Endothelial cell of umbilical vein (primary cell): ENCODE measurements around the gene OR10H5. TPM values are rescaled to one million over a fixed set of nuclear protein-coding genes. Genes with fewer than 3 reads are reported as not detected.

Source experiments
- BruUV-seq: library from RNA; stranded (reverse); fragments of 400-500 nt; replicated peaks from 2 replicates; lab custom pipeline; 2021; lab: Mats Ljungman, UMichigan
- CTCF ChIA-PET: fragments of 300-600, 350-600 bp; sonication (Branson Sonifier 250); formaldehyde crosslinking; loops from one replicate; lab custom pipeline; 2021; ENCODE audit warnings: antibody characterized with exemption, inconsistent platforms; lab: Charles Lee
- POLR2A ChIA-PET: fragments of 300-600, 350-600 bp; sonication (Branson Sonifier 250); formaldehyde crosslinking; loops from one replicate; lab custom pipeline; 2021; ENCODE audit warnings: antibody characterized with exemption, inconsistent platforms; lab: Charles Lee
- DNase-seq: peaks from one replicate; pipeline ENCODE4 v3.0.0-alpha.2; 2011; ENCODE audit warnings: low read depth, low spot score
- FAIRE-seq: peaks from 2 replicates; lab custom pipeline; 2011; peaks lifted over from hg19 to GRCh38; lab: Jason Lieb, UNC
- H2AFZ ChIP-seq: 2 replicates; pipeline ENCODE4 v1.6.0; 2012; ENCODE audit warnings: low read depth, low read length, control low read depth, inconsistent platforms
- H3K27ac ChIP-seq: 2 replicates; pipeline ENCODE4 v1.5.1; 2011; ENCODE audit warnings: low read depth, mild to moderate bottlenecking, control low read depth, low read length, moderate library complexity; ENCODE audit not compliant: insufficient read depth
- H3K27me3 ChIP-seq, 2 experiments: 2 replicates each; pipeline versions ENCODE4 v1.6.0 to v1.6.1; 2011; ENCODE audit warnings: low read length in 2 of 2, mixed read lengths in 1 of 2; ENCODE audit not compliant: control insufficient read depth in 2 of 2, insufficient read depth in 2 of 2
- H3K36me3 ChIP-seq, 2 experiments: 2 replicates in 1 of 2; 3 replicates in 1 of 2; pipeline ENCODE4 v1.5.1; 2011; ENCODE audit warnings: low read length in 2 of 2, mild to moderate bottlenecking in 1 of 2, moderate library complexity in 1 of 2; ENCODE audit not compliant: control insufficient read depth in 2 of 2, insufficient read depth in 2 of 2; ENCODE audit errors: extremely low read depth in 1 of 2
- H3K4me1 ChIP-seq: 3 replicates; pipeline ENCODE4 v1.5.1; 2011; ENCODE audit warnings: mild to moderate bottlenecking, low read length; ENCODE audit not compliant: control insufficient read depth, insufficient read depth; ENCODE audit errors: extremely low read depth
- H3K4me2 ChIP-seq: 2 replicates; pipeline ENCODE4 v1.6.1; 2011; ENCODE audit warnings: low read length, control low read depth, mixed read lengths; ENCODE audit not compliant: insufficient read depth
- H3K4me3 ChIP-seq, 3 experiments: fragments of 200-600 bp in 1 of 3; sonication (generic), shearing (Covaris generic) in 1 of 3; replicated peaks in 1 of 3; 2 replicates each; pipeline ENCODE4 v1.5.1; 2011 to 2016; ENCODE audit warnings: control low read depth in 3 of 3, low read length in 3 of 3, mild to moderate bottlenecking in 2 of 3, inconsistent platforms in 1 of 3, low read depth in 1 of 3, moderate library complexity in 1 of 3; ENCODE audit not compliant: insufficient read depth in 1 of 3
- H3K79me2 ChIP-seq: 2 replicates; pipeline ENCODE4 v1.6.0; 2012; ENCODE audit warnings: low read length, inconsistent platforms; ENCODE audit not compliant: control insufficient read depth, insufficient read depth
- H3K9ac ChIP-seq: replicated peaks from 2 replicates; pipeline ENCODE3; 2011; ENCODE audit warnings: low read length, control low read depth; ENCODE audit not compliant: insufficient read depth; ENCODE audit errors: extremely low read depth
- H3K9me1 ChIP-seq: replicated peaks from 3 replicates; pipeline ENCODE4 v1.6.0; 2011; ENCODE audit warnings: mild to moderate bottlenecking, low read length; ENCODE audit not compliant: control insufficient read depth, insufficient read depth; ENCODE audit errors: extremely low read depth
- H3K9me3 ChIP-seq: replicated peaks from 2 replicates; pipeline ENCODE4 v1.5.1; 2012; ENCODE audit warnings: low read length, inconsistent platforms; ENCODE audit not compliant: control insufficient read depth, insufficient read depth
- H4K20me1 ChIP-seq: replicated peaks from 2 replicates; pipeline ENCODE3; 2011; ENCODE audit warnings: mild to moderate bottlenecking, low read length; ENCODE audit not compliant: control insufficient read depth, insufficient read depth; ENCODE audit errors: extremely low read depth
- EZH2 ChIP-seq: IDR thresholded peaks from 2 replicates; pipeline ENCODE4 v1.6.1; 2012; ENCODE audit warnings: borderline replicate concordance, low read depth, mild to moderate bottlenecking, moderate library complexity, low read length, inconsistent platforms; ENCODE audit not compliant: severe bottlenecking
- FOS ChIP-seq: IDR thresholded peaks from 2 replicates; pipeline ENCODE4 v1.6.1; 2011; ENCODE audit warnings: mild to moderate bottlenecking, low read length, moderate library complexity, borderline replicate concordance; ENCODE audit not compliant: insufficient read depth
- GATA2 ChIP-seq: IDR thresholded peaks from 2 replicates; pipeline ENCODE4 v1.7.0; 2011; ENCODE audit warnings: low read depth, mild to moderate bottlenecking, moderate library complexity, mixed read lengths, low read length; ENCODE audit not compliant: insufficient read length, insufficient read depth
- JUN ChIP-seq: IDR thresholded peaks from 2 replicates; pipeline ENCODE4 v1.6.1; 2011; ENCODE audit warnings: borderline replicate concordance, low read depth; ENCODE audit not compliant: insufficient read length, insufficient read depth
- MYC ChIP-seq: IDR thresholded peaks from one replicate; pipeline ENCODE4 v1.6.1; 2011; ENCODE audit warnings: mild to moderate bottlenecking, low read depth, low read length
- POLR2A ChIP-seq: IDR thresholded peaks from 2 replicates; pipeline ENCODE4 v1.6.1; 2012; ENCODE audit warnings: low read depth, mild to moderate bottlenecking, control low read depth, low read length
- POLR2AphosphoS5 ChIP-seq: IDR thresholded peaks from 2 replicates; pipeline ENCODE4 v1.6.1; 2012; ENCODE audit warnings: low read depth, mild to moderate bottlenecking, control low read depth, low read length, moderate library complexity; ENCODE audit not compliant: insufficient read depth
- dilution Hi-C: fragments of 300-500 bp; cut with MboI; formaldehyde crosslinking; loops from one replicate; pipeline ENCODE4 v1.15.0; 2019; ENCODE audit warnings: low sequenced_read_pairs; ENCODE audit not compliant: extremely low pct_ligation_motif_present
- intact Hi-C: fragments of 100-400 bp; cut with micrococcal nuclease; formaldehyde crosslinking; loops from one replicate; pipeline ENCODE4 v1.10.0; 2022
- polyA plus RNA-seq, 4 experiments: library from polyadenylated mRNA; depleted of rRNA in 3 of 4; stranded (reverse) in 3 of 4; unstranded in 1 of 4; fragments of >200 nt; gene quantifications; 2 replicates each; pipeline versions ENCODE4 v1.2.1 to v1.2.3, GENCODE V29; 2011 to 2012; ENCODE audit warnings: missing spikeins in 1 of 4
- total RNA-seq: library from RNA; stranded (reverse); gene quantifications from 2 replicates; pipeline ENCODE4 v1.2.3, GENCODE V29; 2021
- TF ChIP-seq, protein P1 (sequence below): IDR thresholded peaks from 2 replicates; pipeline ENCODE4 v1.6.1; 2011; ENCODE audit not compliant: insufficient read depth, insufficient read length
- TF ChIP-seq, protein P2 (sequence below), 2 donors: IDR thresholded peaks; 1 replicate in 1 of 2; 2 replicates in 1 of 2; pipeline ENCODE4 v1.5.1; 2011; ENCODE audit warnings: low read length in 2 of 2, mild to moderate bottlenecking in 2 of 2, moderate library complexity in 2 of 2, control low read depth in 1 of 2, inconsistent platforms in 1 of 2, low read depth in 1 of 2; ENCODE audit not compliant: insufficient read depth in 1 of 2; ENCODE audit errors: extremely low read depth in 1 of 2

The OR10H5 gene
- total and polyA plus RNA-seq, 2 donors (not counting 3 experiments of a cell fraction or from before 2014, with no cell fraction given): not detected

DNA sequence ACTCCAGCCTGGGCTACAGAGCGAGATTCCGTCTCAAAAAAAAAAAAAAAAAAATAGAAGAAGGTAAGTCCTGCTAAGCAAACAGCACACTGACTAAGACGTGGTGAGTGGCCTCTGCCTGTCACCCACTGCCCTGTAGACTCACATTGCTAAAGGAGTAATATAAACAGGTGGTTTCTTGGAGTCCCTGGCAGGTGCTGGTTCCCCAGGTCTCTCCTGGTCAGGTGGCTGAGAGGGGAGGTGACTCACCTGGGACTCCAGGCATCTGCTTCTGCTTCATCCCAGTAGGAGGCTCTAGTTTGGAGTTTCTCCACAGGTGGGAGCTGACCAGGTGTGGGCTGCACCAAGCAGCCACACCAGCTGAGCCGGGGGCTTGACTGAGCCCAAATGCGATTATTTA lies 27.8 kb downstream of the OR10H5 start, which contains the start of gene OR10H1:
Gene OR10H1, minus strand, starts transcription at position 359 of the 400 bp plus-strand sequence. CDS start 7,627 bp downstream, outside the sequence.
- H3K36me3 ChIP-seq: no peaks in the 10 kb centered on the region
- H3K4me2 ChIP-seq: no peak within 1 kb of the TSS
- no TSS peak for BruUV-seq
- POLR2A ChIA-PET: no interaction called here
- H3K79me2 ChIP-seq: no peaks in the 10 kb centered on the region
- H3K27me3 ChIP-seq: no peaks in the 10 kb centered on the region
- FAIRE-seq (no peak), DNase-seq (no peak)
- H4K20me1 ChIP-seq: no peaks in the 10 kb centered on the region
- no peaks in the 10 kb centered on the region for H3K9me3 ChIP-seq
- no peaks in the 10 kb centered on the region for H3K4me1 ChIP-seq
- no peak for TF ChIP-seq JUN
- TF ChIP-seq POLR2AphosphoS5: no peak
- TF ChIP-seq FOS: no peak
- TF ChIP-seq, protein P1, sequence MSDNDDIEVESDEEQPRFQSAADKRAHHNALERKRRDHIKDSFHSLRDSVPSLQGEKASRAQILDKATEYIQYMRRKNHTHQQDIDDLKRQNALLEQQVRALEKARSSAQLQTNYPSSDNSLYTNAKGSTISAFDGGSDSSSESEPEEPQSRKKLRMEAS: no peak
- no peak for TF ChIP-seq GATA2
- no peak for TF ChIP-seq POLR2A
- TF ChIP-seq, protein P2, sequence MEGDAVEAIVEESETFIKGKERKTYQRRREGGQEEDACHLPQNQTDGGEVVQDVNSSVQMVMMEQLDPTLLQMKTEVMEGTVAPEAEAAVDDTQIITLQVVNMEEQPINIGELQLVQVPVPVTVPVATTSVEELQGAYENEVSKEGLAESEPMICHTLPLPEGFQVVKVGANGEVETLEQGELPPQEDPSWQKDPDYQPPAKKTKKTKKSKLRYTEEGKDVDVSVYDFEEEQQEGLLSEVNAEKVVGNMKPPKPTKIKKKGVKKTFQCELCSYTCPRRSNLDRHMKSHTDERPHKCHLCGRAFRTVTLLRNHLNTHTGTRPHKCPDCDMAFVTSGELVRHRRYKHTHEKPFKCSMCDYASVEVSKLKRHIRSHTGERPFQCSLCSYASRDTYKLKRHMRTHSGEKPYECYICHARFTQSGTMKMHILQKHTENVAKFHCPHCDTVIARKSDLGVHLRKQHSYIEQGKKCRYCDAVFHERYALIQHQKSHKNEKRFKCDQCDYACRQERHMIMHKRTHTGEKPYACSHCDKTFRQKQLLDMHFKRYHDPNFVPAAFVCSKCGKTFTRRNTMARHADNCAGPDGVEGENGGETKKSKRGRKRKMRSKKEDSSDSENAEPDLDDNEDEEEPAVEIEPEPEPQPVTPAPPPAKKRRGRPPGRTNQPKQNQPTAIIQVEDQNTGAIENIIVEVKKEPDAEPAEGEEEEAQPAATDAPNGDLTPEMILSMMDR (IDR thresholded peaks at IDR 0.05; ENCODE audit: extremely low read depth in 1 of 2, insufficient read depth in 1 of 2, low read depth in 1 of 2, low read length in 2 of 2): no peak
- TF ChIP-seq MYC: no peak
- no peak for TF ChIP-seq EZH2
- H2AFZ ChIP-seq: no peak within 1 kb of the TSS
- H3K9me1 ChIP-seq: no peaks in the 10 kb centered on the region
- H3K4me3 ChIP-seq: no peak within 1 kb of the TSS
- no peak within 1 kb of the TSS for H3K27ac ChIP-seq
- intact Hi-C loops: no loop called here
- CTCF ChIA-PET: no interaction called here
- dilution Hi-C loops: no loop called here
- no peak within 1 kb of the TSS for H3K9ac ChIP-seq
